AG04449 (cell line): ENCODE results near the gene FRK.

Source experiments
- CTCF ChIA-PET: fragments of 350-600 bp; formaldehyde crosslinking; extraction: SDS; loops from one replicate; lab custom pipeline; 2021; ENCODE audit warnings: antibody characterized with exemption; lab: Yijun Ruan, JAX
- POLR2A ChIA-PET: fragments of 400-600, 350-600 bp; formaldehyde crosslinking; extraction: SDS; loops from one replicate; lab custom pipeline; 2020; ENCODE audit warnings: antibody characterized with exemption, inconsistent platforms; lab: Yijun Ruan, JAX
- DNase-seq: peaks from one replicate; pipeline ENCODE4 v3.0.0-alpha.2; 2010; ENCODE audit warnings: low read depth, low spot score
- H3K4me3 ChIP-seq: 2 replicates; pipeline ENCODE4 v1.5.1; 2011; ENCODE audit warnings: low read depth, mild to moderate bottlenecking, control low read depth, low read length
- TF ChIP-seq, protein P1 (sequence below): IDR thresholded peaks from one replicate; pipeline ENCODE4 v1.5.1; 2011; ENCODE audit warnings: mild to moderate bottlenecking, moderate library complexity, low read length, control low read depth, inconsistent platforms; ENCODE audit not compliant: insufficient read depth; ENCODE audit errors: missing control alignments

The FRK gene

GRCh38 chr6:116060572-116061283, at the start of gene FRK:
TSS of gene FRK (minus strand) at chr6:116060891. CDS start at chr6:116060311, 580 bp downstream.
- ChIA-PET POLR2A (no interaction called here), CTCF (interaction anchor here (0.8 to 2.4 kb wide), 14 partner anchors 9 to 164 kb away, joined by 3 to 15 read pairs (median 6); no protein-coding TSS in a partner anchor)
- TF ChIP-seq, protein P1, sequence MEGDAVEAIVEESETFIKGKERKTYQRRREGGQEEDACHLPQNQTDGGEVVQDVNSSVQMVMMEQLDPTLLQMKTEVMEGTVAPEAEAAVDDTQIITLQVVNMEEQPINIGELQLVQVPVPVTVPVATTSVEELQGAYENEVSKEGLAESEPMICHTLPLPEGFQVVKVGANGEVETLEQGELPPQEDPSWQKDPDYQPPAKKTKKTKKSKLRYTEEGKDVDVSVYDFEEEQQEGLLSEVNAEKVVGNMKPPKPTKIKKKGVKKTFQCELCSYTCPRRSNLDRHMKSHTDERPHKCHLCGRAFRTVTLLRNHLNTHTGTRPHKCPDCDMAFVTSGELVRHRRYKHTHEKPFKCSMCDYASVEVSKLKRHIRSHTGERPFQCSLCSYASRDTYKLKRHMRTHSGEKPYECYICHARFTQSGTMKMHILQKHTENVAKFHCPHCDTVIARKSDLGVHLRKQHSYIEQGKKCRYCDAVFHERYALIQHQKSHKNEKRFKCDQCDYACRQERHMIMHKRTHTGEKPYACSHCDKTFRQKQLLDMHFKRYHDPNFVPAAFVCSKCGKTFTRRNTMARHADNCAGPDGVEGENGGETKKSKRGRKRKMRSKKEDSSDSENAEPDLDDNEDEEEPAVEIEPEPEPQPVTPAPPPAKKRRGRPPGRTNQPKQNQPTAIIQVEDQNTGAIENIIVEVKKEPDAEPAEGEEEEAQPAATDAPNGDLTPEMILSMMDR: no peak
- no peak for DNase-seq
- peak within 1 kb of the TSS; percentile 36 for H3K4me3 ChIP-seq

DNA sequence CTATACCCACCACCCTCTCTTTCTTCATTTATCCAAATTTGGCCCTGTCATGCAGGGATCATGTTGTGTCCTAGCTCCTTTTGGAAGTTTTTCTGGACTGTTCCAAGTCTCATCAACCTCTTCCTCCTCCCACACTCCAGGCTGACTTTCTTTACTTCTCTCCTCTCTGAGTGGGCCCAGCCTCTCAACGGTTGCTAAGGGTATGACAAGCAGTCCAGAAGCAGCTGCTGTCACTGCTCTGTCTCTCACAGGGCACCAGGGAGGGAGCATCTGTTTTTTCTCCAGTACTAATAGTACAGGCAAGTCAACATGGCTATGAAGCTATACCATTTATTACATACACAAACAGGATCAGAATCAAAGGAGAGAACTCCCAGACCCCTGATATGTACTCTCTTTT, 48.1 kb upstream of the FRK start:
- TF ChIP-seq, protein P1: no peak
- DNase-seq: no peak
- H3K4me3 ChIP-seq: no peak overlapping the region
- POLR2A ChIA-PET: no interaction called here
- CTCF ChIA-PET: interaction anchor here (0.8 to 10.2 kb wide), 8 partner anchors 8 to 108 kb away, joined by 3 to 108 read pairs (median 6); partner anchors contain the start of genes COL10A1 and NT5DC1

- no peak for DNase-seq
- POLR2A ChIA-PET: no interaction called here
- TF ChIP-seq, protein P1: no peak
- CTCF ChIA-PET: interaction anchor here (0.6 to 2.0 kb wide), 5 partner anchors 9 to 243 kb away, joined by 3 to 12 read pairs (median 3); no protein-coding TSS in a partner anchor
- no peak overlapping the region for H3K4me3 ChIP-seq
Measured at GRCh38 chr6:116106146-116106545, 45.5 kb upstream of the FRK start.

- POLR2A ChIA-PET: no interaction called here
- no peak for DNase-seq
- CTCF ChIA-PET: interaction anchor here (1.1 kb wide), 1 partner anchor 8 kb away, joined by 5 read pairs; no protein-coding TSS in a partner anchor
- no peak overlapping the region for H3K4me3 ChIP-seq
- TF ChIP-seq, protein P1: no peak
Measured at GRCh38 chr6:116105247-116105646, 44.6 kb upstream of the FRK start.

GRCh38 chr6:116104636-116105035, 43.9 kb upstream of the FRK start:
- H3K4me3 ChIP-seq: no peak overlapping the region
- POLR2A ChIA-PET: no interaction called here
- CTCF ChIA-PET: interaction anchor here (1.1 kb wide), 1 partner anchor 8 kb away, joined by 5 read pairs; no protein-coding TSS in a partner anchor
- TF ChIP-seq, protein P1: no peak
- DNase-seq: no peak

DNA sequence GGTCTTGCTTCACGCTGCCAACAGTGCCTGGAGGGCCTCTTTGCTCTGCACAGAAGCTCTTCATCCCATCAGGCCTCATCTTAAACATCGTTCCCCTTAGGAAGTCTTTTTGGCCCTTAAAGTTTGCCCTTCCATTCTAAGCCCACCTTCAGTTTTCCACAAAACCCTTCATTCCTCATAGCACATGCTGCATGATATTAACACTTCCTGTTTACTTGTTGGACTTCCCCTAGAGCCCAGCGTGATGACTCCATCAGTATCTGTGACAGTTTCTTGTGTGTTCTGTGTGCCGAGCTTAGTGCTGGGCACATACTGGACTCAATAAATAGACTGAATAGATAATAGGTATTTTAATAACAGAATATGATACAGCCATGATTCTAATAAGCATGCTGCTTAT, 42.2 kb upstream of the FRK start:
- no peak for DNase-seq
- POLR2A ChIA-PET: no interaction called here
- CTCF ChIA-PET: interaction anchor here (1.3 to 4.1 kb wide), 4 partner anchors 10 to 91 kb away, joined by 3 to 44 read pairs (median 22); no protein-coding TSS in a partner anchor
- TF ChIP-seq, protein P1: no peak
- no peak overlapping the region for H3K4me3 ChIP-seq
